HuH-7 (cell line): ENCODE results near the gene ELK3.

Experiments
- DNase-seq: peaks from one replicate; pipeline ENCODE4 v3.0.0; 2011; ENCODE audit warnings: low spot score

ELK3 gene

DNA sequence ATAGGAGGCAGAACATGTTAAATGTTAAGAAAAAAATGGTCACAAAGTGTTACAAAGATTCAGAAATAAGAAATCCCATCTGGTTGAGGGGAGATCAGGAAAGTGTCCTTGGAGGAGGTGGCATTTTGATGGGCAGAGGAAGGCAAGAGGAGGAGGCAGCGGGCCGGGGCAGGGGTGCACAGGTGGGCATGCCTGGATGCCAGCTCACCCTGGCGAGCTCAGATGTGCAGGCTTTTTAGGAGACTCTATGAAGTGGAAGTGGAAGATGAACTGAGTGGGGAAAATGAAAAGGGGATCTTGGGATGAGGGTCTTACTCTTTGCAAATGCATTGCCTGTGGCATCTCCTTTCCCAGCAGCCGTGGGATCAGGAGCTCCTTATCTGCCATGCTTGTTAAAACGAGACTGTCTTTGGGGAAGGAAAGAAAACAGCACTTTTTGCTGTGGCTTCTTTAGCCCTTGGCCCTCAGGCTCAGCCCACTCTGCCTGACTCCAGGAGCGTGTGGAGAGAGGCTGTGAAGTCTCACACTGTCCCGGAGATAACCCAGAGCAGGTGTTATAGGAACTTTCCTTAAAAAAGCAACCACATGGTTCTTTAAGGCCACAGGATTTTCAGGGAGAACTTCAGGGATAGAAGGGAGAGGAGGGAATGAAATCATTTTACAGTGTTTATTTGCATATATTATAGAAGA is 62.6 kb downstream of the ELK3 start:
- DNase-seq: no peak

DNA sequence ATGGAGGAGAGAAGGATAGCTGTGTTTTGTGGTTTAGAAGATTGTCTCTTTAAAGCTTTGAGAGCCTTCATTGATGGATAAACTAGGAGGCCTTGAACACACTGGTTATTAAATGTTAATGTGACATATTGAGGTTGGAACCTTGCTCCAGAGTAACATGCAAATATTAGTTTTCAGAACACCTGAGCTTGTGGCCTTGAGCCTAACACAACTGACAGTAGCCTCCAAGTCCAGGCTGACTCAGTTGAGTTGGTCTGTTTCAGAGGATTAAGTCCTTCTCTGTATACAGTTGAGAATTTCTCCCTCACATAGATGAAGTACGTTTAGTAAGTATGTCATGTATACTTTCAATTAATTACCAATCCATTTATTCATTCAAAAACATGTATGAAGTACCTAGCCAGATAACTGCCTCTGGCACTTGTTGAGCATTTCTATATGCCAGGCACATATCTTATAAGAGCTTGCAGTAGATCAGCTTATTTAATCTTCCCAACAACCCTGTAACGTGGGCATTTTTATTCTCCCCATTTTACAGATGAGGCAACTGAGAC is 63.5 kb downstream of the ELK3 start:
- DNase-seq: no peak

DNA sequence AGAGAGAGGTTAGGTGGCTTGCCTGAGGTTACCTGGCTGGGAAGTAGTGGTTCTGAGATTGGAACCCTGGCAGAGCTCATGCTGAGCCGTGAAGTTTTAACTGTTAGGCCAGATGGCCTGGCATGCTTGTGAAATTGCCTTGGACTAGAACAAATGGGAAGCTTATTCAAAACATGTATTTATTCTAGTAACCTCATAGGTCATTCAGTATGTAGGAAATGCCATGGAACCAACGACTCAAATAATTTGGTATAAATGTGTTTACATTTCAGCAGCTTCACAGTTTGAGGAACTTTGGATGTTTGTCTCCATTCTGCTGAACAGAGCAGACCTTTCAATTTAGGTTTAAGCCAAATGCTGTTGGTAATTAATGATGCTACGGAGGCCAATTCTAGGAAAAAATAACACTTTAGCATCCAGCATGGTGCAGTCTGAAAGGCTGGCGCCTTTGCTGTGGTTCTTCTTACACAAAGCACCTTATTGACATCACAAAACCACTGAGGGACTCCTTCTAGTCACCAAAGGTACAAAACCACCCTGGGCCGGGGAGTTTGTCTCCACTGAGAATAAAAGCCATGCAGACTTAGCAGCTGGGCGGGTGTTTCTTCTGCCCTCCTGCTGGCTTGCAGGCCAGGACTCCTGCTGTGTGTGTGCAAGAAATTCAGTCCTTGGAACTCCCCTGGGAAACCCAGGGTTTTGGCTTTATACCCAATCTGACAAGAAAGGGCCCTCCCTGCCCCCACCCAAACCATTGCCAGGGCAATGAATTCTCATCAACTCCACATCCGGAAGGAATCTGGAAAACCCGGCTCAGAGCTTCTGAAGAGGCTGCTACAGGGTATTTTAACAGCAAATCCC is 64.2 kb downstream of the ELK3 start:
- no peak for DNase-seq

DNA sequence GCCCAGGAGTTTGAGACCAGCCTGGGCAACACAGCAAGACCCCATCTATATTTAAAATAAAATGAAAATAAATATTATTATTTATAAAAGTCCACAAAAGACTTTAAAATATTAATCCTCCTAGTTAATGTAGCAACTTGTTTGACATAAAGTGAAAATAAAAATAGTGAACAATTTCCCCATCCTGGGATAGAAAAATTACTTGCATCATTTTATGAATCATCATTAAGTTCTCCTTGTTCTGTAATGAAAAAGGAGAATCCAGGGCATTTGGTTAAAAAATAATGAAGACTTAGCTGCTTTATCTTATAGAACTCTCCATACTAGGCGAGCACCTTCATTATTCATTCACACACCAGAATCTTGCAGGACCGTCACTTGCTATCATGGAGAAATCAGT is 66.1 kb downstream of the ELK3 start:
- DNase-seq: no peak

DNA sequence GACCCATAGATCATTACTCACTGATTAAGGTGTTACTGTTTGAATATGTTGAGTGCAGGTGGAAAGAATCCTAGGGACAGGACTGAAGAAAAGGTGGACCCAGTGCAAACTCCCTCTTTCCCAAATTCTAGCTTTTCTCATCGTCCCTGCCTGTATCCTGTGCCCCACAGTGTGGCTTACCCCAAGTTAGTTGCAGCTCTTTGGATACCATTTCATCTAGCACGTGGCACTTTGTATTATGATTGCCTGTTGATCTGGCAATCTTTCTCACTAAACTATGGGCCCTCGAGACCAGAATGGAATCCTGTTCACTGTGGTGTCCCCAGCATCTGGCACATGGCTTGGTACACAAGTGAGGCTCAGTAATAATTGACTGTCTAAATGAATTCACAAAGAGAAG is 66.5 kb downstream of the ELK3 start:
- DNase-seq: no peak

DNA sequence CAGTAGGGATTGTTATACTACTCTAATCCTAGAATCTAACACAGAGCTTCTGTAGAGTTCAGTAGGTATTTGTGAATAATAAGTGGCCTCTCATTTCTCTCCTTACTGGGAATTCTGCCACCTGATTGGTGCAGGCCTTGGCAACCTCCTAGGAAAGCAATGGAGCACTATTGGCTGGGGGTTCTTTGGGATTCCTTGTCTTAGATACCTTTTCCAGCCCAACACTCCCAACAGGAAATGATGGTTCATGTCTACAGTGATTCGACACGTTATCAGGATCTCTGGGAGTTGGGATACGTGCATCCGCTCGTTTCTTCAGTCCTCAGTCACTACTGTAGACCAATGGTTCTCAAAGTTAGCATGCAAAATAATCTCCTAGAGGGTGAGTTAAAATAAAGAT is 67.4 kb downstream of the ELK3 start:
- no peak for DNase-seq

DNA sequence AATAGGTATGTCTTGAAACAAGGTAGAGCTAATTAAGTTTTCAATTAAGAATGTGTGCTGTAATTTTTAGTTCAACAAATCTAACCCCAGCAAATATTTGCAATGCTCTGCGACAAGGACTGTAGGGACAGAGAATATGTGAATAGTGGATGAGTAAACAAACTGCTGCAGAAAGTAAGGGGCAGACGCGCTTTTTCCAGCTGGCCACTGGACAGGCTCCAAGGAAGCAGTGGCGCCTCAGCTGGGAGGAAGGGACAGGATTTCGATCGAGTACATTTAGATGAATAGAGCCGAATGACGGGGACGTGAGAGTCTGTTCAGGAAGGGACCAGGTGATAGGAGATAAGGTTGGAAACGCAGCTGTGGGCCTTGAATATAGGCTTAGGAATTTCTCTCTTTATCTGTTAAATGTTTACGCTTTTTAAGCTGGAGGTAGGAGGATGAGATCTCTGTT is 69.3 kb downstream of the ELK3 start:
- DNase-seq: no peak

DNA sequence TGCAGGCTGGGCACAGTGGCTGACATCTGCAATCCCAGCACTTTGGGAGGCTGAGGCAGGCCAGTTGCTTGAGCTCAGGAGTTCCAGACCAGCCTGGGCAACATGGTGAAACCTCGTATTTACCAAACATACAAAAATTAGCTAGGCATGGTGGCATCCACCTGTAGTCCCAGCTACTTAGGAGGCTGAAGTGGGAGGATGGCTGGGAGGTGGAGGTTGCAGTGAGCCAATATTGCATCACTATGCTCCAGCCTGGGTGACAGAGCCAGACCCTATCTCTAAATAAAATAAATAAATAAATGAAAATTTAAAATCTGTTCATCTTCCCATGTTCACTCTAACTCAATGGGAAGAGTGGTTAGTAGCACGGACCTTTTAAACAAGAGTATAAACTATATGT is 71.2 kb downstream of the ELK3 start:
- DNase-seq: no peak

DNA sequence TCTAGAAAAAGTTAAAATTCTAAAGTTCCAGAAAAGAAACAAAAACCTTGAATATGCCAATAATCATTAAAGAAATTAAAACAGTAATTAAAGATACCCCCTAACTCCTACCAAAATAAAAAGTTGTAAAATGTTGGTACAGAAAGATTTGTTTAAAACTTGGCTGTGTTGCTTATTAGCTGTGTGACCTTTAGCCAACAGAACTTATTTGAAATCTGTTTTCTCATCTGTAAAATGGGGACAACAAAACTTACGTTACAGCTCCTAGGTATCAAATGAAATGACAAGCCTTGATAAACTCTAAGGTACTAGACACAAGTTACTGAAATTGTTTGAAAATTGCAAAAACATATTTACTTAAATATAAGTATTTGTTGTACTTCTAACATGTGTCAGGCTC is 71.7 kb downstream of the ELK3 start:
- DNase-seq: no peak

DNA sequence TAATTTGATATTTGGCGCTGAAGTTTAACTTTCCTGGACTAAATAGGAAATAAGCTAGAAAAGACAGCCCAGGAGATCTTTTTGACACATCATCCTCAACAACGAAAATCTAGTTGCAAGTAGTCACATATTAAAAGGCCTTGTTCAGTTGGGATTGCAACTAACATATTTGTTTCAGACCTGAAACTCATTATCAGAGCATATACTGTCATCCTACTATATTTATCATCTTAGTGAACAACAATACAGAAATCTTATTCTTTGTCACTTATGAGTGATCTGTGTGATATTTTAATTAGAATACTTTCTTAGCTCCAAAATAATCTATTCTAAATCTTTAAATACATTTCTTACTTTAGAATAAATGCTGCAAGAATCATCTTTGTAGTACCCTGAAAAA is 72.1 kb downstream of the ELK3 start:
- no peak for DNase-seq

DNA sequence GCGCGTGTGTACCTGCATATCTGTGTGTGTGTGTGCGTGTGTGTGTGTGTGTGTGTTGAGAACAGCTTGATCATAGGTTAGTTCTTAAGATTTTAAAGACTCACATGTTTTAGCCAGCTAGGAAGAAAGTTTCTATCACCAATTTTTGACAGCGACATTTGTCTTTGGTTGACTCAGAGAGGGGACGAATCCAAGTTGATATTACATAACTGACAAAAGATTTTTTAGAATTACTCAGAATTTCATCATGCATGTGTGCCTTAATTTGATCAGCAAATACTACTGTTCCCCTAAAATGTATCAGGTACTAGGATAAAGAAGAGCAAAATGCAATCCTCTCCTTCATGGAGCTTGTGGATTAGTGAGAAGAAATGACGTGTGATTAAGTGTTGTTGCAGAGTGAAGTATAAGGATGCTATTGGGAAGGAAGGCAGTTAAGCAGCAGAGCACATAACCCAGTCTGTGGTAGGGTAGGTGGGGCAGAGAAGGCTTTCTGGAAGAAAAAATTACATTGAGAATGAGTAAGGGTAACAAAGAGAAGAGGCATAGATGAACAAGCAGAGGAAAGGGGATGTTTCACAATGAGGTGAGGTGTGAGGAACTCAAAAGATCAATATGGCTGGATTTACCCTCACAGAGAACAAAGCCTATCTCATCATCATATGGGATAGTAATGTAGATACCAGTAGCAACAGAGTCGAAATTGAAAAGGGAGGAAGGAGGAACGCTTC is 77.5 kb downstream of the ELK3 start:
- no peak for DNase-seq

DNA sequence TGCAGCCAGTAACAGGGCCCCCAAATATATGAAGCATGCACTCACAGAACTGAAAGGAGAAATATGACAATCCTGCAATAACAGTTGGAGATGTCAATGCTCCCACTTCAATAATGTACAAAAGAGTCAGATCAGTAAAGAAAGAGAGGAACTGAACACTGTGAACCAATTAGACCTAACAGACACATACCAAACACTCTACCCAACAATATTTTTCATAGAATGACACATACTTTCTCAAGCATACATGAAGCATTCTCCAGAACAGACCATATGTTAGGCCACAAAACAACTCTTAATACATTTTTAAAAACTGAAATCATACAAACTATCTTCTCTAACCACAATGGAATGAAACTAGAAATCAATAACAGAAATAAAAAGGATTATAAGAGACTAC is 80.2 kb downstream of the ELK3 start:
- DNase-seq: no peak

DNA sequence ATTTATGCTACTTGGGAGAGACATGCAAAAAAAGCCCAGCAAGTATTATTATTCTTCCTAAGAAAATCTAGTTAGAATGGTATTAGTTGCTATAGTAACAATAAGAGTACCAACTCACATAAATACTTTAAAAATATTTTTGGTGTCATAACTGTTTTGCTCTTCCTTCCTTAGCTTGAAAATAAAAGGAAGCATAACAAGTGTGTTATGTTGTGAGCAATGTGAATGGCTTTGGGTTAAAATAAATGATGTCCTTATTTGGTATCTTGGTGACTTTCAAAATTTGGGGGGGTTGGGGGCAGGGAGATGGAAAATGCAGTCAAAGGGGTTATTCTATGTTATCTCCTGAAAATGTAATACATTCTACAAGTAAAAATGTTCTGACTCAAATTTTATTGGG is 91.0 kb downstream of the ELK3 start:
- no peak for DNase-seq

DNA sequence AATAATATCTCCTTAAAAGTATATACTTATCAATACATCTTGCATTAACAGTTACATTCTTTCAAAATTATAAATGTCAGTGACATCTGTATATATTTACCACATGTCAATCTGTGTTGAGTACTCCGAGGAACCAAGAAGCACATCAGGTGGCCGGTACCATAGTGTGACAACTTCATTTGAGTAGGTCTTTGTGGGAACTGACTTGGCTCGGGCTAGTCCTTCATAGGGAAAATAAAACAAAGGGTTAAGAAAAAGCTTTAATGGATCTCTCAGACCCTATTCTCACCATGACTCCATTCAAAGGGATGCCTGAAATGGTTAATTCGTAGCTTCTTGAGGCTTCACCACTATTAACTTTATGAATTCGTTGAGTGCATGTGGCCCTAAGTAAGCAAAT is 94.9 kb downstream of the ELK3 start:
- no peak for DNase-seq

DNA sequence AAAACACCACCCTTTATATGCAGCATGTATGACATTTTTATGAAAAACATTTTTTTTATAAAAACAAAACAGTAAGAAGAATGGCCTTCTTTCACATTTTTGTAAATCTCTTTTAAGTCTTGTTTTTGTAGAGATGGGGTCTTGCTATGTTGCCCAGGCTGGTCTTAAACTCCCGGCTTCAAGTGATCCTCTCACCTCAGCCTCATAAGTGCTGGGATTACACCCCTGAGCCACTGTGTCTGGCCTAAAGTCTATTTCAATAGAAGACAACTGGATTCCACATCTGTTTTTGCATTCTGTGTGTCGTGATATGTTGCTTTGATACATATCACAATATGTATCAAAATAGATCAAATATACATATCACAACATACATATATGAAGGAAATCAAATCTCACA is 98.9 kb downstream of the ELK3 start:
- DNase-seq: no peak

DNA sequence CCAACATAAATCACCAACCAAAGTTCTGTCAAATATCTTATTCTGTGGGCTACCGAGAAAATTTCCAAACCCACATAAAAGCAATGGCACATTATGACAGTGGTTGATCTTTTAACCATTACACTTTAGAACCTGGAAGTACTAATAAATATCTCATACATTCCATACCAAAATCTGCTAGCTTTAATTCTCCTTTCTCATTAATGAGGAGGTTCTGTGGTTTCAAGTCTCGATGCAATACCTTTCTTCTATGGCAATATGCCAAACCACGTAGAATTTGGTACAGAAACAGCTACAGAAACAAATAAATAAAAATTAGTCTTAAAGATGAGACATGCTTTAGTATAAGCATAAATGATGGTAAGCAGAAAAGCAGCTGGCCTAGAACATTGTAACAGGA is 100.7 kb downstream of the ELK3 start:
- no peak for DNase-seq

DNA sequence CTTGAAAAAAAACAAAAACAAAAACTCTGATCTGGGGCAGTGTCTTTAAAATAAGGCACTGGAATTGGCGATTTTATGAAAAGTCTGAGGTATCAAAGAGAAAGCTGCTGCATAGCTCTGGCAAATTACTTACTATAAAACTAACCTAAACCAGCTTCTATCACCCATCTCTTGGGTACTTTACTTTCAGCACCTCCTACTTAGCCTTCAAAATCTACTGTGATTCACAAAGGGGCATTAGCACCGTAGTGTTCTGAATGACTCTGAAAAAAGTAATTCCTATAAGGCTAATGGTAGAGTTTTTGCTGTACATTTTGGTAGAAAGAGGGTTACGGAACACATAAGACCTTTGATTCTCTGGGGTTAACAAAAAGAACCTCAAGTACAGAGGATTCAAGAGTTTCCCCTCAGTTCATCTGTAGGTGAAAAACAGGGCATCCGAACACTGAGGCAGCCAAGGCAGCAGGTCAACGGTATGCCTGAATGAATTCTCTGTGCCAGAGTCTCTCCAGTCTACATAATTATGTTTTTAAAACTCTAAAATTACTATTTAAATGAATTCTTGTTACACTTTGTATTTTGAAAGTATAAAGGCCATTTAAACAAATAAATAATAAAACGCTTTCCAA is 101.5 kb downstream of the ELK3 start:
- DNase-seq: no peak

DNA sequence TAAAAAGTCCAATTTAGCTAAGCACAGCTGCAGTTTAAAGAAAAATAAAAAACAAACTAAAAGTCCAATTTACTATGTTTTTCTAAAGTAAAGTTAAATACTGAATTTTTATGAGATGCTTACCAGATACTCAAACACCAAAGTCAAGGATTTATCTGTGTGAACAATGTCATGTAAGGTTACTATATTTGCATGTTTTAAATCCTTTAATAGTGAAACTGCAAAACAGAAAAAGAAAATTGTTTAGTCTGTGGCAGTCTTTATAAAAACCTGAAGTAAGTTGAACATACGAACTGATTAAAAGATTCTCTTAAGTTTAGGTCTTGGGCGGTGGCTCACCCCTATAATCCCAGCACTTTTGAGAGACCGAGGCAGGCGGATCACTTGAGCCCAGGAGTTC is 103.3 kb downstream of the ELK3 start:
- DNase-seq: no peak

DNA sequence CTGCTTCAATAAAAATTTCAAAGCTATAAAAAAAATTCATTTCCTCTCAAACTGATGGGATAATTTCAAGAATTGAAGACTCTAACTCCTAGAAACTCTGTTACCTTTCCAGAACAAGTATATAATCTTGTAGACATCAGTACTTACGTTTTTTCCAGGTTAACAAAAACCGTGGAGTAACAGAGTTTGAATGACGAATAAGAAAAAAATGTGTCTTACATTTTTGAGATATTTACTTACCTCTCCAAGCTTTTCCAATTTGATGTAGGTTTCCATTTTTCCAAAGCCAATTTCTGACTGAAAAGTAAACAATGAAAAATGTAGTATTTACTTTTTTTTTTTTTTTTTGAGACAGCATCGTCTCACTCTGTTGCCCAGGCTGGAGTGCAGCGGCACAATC is 105.9 kb downstream of the ELK3 start:
- DNase-seq: no peak

DNA sequence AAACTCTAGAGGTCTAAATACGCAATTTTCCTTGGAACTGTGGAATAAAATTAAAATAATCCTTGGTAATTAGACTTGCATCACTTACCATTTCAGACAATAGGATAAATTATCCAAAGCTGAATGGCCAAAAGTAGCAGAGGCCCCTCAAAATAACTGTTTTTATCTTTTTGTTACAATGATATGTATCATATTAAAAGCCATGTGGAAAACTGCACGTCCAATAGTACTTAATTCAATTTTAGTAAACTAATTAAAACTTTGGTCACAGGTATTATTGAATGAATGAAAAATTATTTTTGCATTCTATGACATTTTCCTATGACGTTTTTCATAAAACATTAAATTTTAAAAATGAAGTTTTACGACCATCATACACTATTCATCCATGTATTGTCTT is 107.6 kb downstream of the ELK3 start:
- no peak for DNase-seq

DNA sequence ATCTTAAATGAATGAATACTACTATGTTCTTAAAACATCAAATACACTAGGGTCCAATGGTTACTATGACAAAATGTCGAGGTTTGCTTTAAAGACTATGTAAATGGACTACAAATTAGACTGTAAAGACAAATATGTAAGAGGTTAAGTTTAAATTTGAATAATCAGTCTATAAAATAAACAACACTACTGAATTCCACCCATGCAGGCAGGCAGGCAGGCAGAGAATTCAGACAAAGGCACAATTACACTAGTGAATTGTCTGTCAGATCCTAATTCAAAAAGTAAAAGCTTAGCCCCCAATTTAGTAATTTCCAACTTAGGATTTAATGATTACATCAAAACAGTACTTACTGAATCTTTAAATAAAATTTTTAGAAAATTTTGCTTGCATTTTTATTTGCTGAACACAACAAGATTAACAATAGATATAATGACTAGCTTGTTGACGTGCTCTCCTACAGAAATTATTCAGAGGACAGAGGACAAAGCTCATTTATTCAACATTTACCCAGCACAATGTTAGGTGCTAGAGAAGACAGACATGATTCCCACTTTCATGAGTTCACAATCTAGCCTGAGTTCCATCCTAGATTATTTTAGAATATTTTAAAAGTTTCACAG is 108.6 kb downstream of the ELK3 start:
- DNase-seq: no peak

DNA sequence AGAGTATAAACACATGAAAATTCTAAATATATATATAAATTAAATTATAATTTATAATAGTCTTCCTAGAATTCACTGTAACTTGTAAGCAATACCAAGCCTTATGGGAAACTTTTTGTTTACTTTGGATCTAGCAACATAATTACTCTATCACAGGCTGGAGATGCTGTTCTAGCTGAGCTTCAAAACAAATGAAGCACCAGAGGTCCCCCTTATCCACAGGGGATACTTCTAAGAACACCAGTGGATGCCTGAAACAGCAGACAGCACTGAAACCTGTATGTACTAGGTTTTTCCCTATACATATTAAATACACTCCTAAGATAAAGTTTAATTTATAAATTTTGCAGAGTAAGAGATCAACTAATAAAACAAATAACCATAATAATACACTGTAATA is 109.5 kb downstream of the ELK3 start:
- DNase-seq: no peak
